Measurements from ENCODE around the gene CD163L1.

The CD163L1 gene

GRCh38 chr12:7321624-7322023, 122.3 kb downstream of the CD163L1 start:
- DNase-seq = no peak

- DNase-seq = no peak
These were observed 124.0 kb downstream of the CD163L1 start for GRCh38 chr12:7319930-7320329.

- DNase-seq = no peak
These were observed 133.9 kb downstream of the CD163L1 start for GRCh38 chr12:7310070-7310469.
